OCI-LY1 (cell line): ENCODE measurements around the gene FDPS.

Source experiments
- H2AFZ ChIP-seq: fragments of 200-600 bp; sonication (generic), shearing (Covaris generic); 2 replicates; pipeline ENCODE4 v1.6.0; 2014; ENCODE audit warnings: antibody characterized with exemption, mild to moderate bottlenecking, low read length
- H3F3A ChIP-seq: fragments of 200-600 bp; sonication (generic), shearing (Covaris generic); 2 replicates; pipeline ENCODE4 v1.6.0; 2014; ENCODE audit warnings: mild to moderate bottlenecking, antibody characterized with exemption, low read length, moderate library complexity; ENCODE audit not compliant: insufficient read depth
- H3K27ac ChIP-seq: fragments of 200-600 bp; sonication (generic); 2 replicates; pipeline ENCODE4 v1.5.1; 2014; ENCODE audit warnings: low read length, mixed run types, mild to moderate bottlenecking, low read depth; ENCODE audit not compliant: poor library complexity, severe bottlenecking
- H3K27me3 ChIP-seq: fragments of 200-600 bp; sonication (generic); 2 replicates; pipeline ENCODE4 v1.6.0; 2014; ENCODE audit warnings: antibody characterized with exemption, mild to moderate bottlenecking, low read length, moderate library complexity; ENCODE audit not compliant: insufficient read depth
- H3K36me3 ChIP-seq: fragments of 200-600 bp; sonication (generic); 2 replicates; pipeline ENCODE4 v1.6.1; 2014; ENCODE audit warnings: mild to moderate bottlenecking, antibody characterized with exemption, low read length, moderate library complexity, mixed read lengths; ENCODE audit not compliant: insufficient read depth
- H3K4me1 ChIP-seq: fragments of 200-600 bp; sonication (generic); 2 replicates; pipeline ENCODE4 v1.5.1; 2014; ENCODE audit warnings: mild to moderate bottlenecking, low read length, moderate library complexity; ENCODE audit not compliant: insufficient read depth, severe bottlenecking
- H3K4me2 ChIP-seq: fragments of 200-600 bp; sonication (generic), shearing (Covaris generic); 2 replicates; pipeline ENCODE4 v1.6.1; 2014; ENCODE audit warnings: low read length
- H3K4me3 ChIP-seq: fragments of 200-600 bp; sonication (generic); 2 replicates; pipeline ENCODE4 v1.5.1; 2014; ENCODE audit warnings: low read length, low read depth, mild to moderate bottlenecking, mixed read lengths; ENCODE audit not compliant: poor library complexity, severe bottlenecking
- H3K79me2 ChIP-seq: fragments of 200-600 bp; shearing (Covaris generic); 2 replicates; pipeline ENCODE4 v1.6.1; 2016; ENCODE audit warnings: mixed run types, low read length, mixed read lengths; ENCODE audit not compliant: insufficient read depth
- H3K9ac ChIP-seq: fragments of 200-600 bp; sonication (generic), shearing (Covaris generic); 2 replicates; pipeline ENCODE4 v1.6.1; 2014; ENCODE audit warnings: mild to moderate bottlenecking, low read length, mixed read lengths
- H3K9me2 ChIP-seq: fragments of 200-600 bp; sonication (generic), shearing (Covaris generic); 2 replicates; pipeline ENCODE4 v1.6.1; 2014; ENCODE audit warnings: low read depth, mild to moderate bottlenecking, low read length, mixed read lengths
- H3K9me3 ChIP-seq: fragments of 200-600 bp; shearing (Covaris generic); 2 replicates; pipeline ENCODE4 v1.6.1; 2014; ENCODE audit warnings: low read length, mixed read lengths
- H4K20me1 ChIP-seq: fragments of 200-600 bp; sonication (generic), shearing (Covaris generic); 2 replicates; pipeline ENCODE4 v1.6.0; 2016; ENCODE audit warnings: mild to moderate bottlenecking, low read length; ENCODE audit not compliant: insufficient read depth
- EZH2 ChIP-seq: fragments of 200-600 bp; sonication (generic), shearing (Covaris generic); IDR thresholded peaks from 2 replicates; pipeline ENCODE4 v1.8.0; 2017; ENCODE audit warnings: borderline replicate concordance, mixed run types, mild to moderate bottlenecking, antibody characterized with exemption, low read length, moderate library complexity, mixed read lengths
- TF ChIP-seq, protein P1 (sequence below): fragments of 200-600 bp; sonication (generic), shearing (Covaris generic); IDR thresholded peaks from 2 replicates; pipeline ENCODE4 v1.5.1; 2017; ENCODE audit warnings: mild to moderate bottlenecking, antibody characterized with exemption, low read length, moderate library complexity, mixed read lengths

The FDPS gene

DNA sequence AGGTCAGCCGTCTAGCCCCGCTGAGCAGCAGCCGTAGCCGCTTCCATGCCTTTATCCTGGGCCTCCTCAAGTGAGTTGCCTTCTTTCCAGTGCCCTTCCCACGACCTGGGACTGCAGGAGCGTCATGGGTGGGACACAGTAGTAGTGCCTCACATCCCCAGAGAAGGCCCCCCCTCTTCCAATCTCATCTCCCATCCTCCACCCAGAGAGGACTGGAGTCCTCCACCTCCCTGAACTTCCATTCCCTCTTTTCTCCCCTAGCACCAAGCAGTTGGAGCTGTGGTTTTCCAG is 16.9 kb downstream of the FDPS start:
- Histone ChIP-seq H2AFZ (no peak overlapping the region), H3K4me2 (peak overlapping the region; percentile 97), H3K36me3 (peaks cover 9% of the 10 kb centered on the region; the same call in 1 of the 2 replicates), H3F3A (peaks cover 4% of the 10 kb centered on the region; the same call in 1 of the 2 replicates), H3K27ac (peak overlapping the region; percentile 12), H3K4me3 (peak overlapping the region; percentile 83), H3K79me2 (no peaks in the 10 kb centered on the region), H3K4me1 (peaks cover 35% of the 10 kb centered on the region), H3K27me3 (no peaks in the 10 kb centered on the region), H4K20me1 (no peaks in the 10 kb centered on the region), H3K9me2 (no peaks in the 10 kb centered on the region), H3K9me3 (no peaks in the 10 kb centered on the region), H3K9ac (no peak overlapping the region; the same call in 1 of the 2 replicates)
- TF ChIP-seq EZH2 = no peak
- TF ChIP-seq, protein P1, sequence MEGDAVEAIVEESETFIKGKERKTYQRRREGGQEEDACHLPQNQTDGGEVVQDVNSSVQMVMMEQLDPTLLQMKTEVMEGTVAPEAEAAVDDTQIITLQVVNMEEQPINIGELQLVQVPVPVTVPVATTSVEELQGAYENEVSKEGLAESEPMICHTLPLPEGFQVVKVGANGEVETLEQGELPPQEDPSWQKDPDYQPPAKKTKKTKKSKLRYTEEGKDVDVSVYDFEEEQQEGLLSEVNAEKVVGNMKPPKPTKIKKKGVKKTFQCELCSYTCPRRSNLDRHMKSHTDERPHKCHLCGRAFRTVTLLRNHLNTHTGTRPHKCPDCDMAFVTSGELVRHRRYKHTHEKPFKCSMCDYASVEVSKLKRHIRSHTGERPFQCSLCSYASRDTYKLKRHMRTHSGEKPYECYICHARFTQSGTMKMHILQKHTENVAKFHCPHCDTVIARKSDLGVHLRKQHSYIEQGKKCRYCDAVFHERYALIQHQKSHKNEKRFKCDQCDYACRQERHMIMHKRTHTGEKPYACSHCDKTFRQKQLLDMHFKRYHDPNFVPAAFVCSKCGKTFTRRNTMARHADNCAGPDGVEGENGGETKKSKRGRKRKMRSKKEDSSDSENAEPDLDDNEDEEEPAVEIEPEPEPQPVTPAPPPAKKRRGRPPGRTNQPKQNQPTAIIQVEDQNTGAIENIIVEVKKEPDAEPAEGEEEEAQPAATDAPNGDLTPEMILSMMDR = no peak

DNA sequence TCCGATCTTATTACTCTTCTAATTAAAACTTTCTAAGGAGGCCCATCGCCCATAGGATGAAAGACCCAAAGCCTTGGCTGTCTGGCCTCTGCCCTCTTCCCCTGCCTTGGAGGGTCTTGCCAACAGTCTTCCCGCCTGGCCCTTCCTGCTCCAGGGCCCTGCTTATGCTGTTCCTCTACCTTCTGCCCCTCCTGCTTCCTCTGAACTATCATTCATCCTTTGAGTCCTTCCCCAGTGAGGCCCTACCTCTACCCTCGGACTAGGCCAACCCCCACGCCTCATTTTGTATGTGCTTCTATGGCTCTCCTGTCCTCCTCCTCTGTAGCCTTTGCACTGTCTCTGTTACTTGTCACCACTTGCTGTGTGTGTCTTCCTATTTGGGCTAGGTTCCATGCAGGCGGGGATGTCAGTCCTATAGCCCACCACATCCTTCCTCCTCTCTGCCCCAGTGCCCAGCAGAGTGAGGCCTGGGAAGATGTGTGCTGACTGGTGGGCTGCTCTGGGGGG is 17.4 kb downstream of the FDPS start:
- Histone ChIP-seq H3K4me1 (peaks cover 30% of the 10 kb centered on the region), H3K9me3 (no peaks in the 10 kb centered on the region), H3K36me3 (peaks cover 14% of the 10 kb centered on the region; the same call in 1 of the 2 replicates), H3K9ac (no peak overlapping the region), H3K9me2 (no peaks in the 10 kb centered on the region), H3K79me2 (no peaks in the 10 kb centered on the region), H3K27me3 (no peaks in the 10 kb centered on the region), H3K27ac (peak overlapping the region; percentile 12), H2AFZ (no peak overlapping the region), H3K4me3 (no peak overlapping the region), H3F3A (peaks cover 4% of the 10 kb centered on the region; the same call in 1 of the 2 replicates), H3K4me2 (peak overlapping the region; percentile 97; the same call in 1 of the 2 replicates), H4K20me1 (no peaks in the 10 kb centered on the region)
- TF ChIP-seq, protein P1 = no peak

DNA sequence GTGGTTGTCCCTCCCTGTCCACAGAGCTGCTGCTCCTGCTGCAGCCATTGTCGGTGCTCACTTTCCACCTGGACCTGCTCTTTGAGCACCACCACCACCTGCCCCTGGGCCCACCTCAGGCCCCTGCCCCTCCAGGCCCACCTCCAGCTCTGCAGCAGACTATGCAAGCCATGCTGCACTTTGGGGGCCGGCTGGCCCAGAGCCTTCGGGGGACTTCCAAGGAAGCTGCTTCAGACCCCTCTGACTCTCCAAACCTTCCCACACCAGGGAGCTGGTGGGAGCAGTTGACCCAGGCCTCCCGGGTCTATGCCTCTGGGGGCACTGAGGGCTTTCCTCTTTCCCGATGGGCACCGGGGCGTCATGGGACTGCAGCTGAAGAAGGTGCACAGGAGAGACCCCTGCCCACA is 18.0 kb downstream of the FDPS start:
- H3K4me2 ChIP-seq = no peak overlapping the region; the same call in 1 of the 2 replicates
- no peak overlapping the region for H3K4me3 ChIP-seq
- no peaks in the 10 kb centered on the region for H3K27me3 ChIP-seq
- H2AFZ ChIP-seq = no peak overlapping the region
- H3K27ac ChIP-seq = peak overlapping the region; percentile 12
- H3F3A ChIP-seq = peaks cover 4% of the 10 kb centered on the region; the same call in 1 of the 2 replicates
- peaks cover 24% of the 10 kb centered on the region for H3K4me1 ChIP-seq
- no peaks in the 10 kb centered on the region for H3K9me3 ChIP-seq
- H3K79me2 ChIP-seq = no peaks in the 10 kb centered on the region
- H4K20me1 ChIP-seq = no peaks in the 10 kb centered on the region
- no peak overlapping the region for H3K9ac ChIP-seq
- TF ChIP-seq, protein P1 = no peak
- TF ChIP-seq EZH2 = no peak
- H3K36me3 ChIP-seq = peaks cover 19% of the 10 kb centered on the region; the same call in 1 of the 2 replicates
- no peaks in the 10 kb centered on the region for H3K9me2 ChIP-seq
